ENCODE data around the gene INPP5J. TPM values are rescaled to one million over a fixed set of nuclear protein-coding genes. Genes with fewer than 3 reads are reported as not detected.
A peak's percentile ranks its signal among the peaks of the same experiment; 100 is the strongest.

The INPP5J gene
- total and polyA plus RNA-seq, 9 donors, result 0.63 to 3.1 (median 1.1) TPM

- no peaks in the 10 kb centered on the region for H3K9me3 ChIP-seq
- TF ChIP-seq EP300 (IDR thresholded peaks at IDR 0.05), result no peak
- TF ChIP-seq, protein P1, sequence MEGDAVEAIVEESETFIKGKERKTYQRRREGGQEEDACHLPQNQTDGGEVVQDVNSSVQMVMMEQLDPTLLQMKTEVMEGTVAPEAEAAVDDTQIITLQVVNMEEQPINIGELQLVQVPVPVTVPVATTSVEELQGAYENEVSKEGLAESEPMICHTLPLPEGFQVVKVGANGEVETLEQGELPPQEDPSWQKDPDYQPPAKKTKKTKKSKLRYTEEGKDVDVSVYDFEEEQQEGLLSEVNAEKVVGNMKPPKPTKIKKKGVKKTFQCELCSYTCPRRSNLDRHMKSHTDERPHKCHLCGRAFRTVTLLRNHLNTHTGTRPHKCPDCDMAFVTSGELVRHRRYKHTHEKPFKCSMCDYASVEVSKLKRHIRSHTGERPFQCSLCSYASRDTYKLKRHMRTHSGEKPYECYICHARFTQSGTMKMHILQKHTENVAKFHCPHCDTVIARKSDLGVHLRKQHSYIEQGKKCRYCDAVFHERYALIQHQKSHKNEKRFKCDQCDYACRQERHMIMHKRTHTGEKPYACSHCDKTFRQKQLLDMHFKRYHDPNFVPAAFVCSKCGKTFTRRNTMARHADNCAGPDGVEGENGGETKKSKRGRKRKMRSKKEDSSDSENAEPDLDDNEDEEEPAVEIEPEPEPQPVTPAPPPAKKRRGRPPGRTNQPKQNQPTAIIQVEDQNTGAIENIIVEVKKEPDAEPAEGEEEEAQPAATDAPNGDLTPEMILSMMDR (IDR thresholded peaks at IDR 0.05), result no peak
- TF ChIP-seq POLR2A (IDR thresholded peaks at IDR 0.05), result no peak
- intact Hi-C loops (cut with DNase I), result no loop called here
- H3K4me3 ChIP-seq, result no peak overlapping the region
- no peak overlapping the region for H3K27ac ChIP-seq
- WGBS, 3 donors, result 61 to 70% (median 64%) methylated on average over 10 of the region's 10 CpGs
- DNase-seq, result no peak
- H3K4me1 ChIP-seq (ENCODE audit: insufficient read depth), result no peaks in the 10 kb centered on the region
- H3K36me3 ChIP-seq, result no peaks in the 10 kb centered on the region
- no peaks in the 10 kb centered on the region for H3K27me3 ChIP-seq
Observed at GRCh38 chr22:31138126-31138525, 15.4 kb downstream of the INPP5J start.

DNA sequence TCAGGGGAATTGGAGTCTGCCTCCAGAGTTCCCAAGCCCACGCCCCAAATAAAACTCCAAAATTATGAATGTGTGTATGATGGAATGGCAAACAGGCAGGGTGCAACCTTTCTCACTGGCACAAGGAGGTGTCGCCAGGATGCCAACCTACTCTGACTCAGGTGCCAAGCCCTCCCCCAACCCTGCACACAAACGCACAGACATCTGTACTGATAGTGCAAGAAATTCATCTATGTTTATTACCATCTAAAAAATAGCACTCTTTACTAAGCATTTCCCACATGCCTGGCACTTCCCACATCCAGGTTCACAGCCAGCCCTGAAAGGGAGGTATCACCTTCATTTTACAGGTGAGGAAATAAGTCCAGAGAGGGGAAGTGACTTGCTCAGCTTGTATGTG is 16.3 kb downstream of the INPP5J start:
- DNase-seq, result no peak
- H3K27me3 ChIP-seq, result no peaks in the 10 kb centered on the region
- H3K4me1 ChIP-seq (ENCODE audit: insufficient read depth), result no peaks in the 10 kb centered on the region
- TF ChIP-seq POLR2A (IDR thresholded peaks at IDR 0.05), result no peak
- no peak overlapping the region for H3K4me3 ChIP-seq
- intact Hi-C loops (cut with DNase I), result no loop called here
- 69 to 71% (median 71%) methylated on average over 3 of the region's 3 CpGs for WGBS, 3 donors
- H3K36me3 ChIP-seq, result no peaks in the 10 kb centered on the region
- no peaks in the 10 kb centered on the region for H3K9me3 ChIP-seq
- no peak overlapping the region for H3K27ac ChIP-seq

GRCh38 chr22:31139866-31140716 is 17.3 kb downstream of the INPP5J start, which contains the start of gene PLA2G3:
Gene PLA2G3 (minus strand): TSS chr22:31140508. CDS start chr22:31140354, 154 bp downstream.
- Histone ChIP-seq H3K36me3 (no peaks in the 10 kb centered on the region), H3K27ac (no peak within 1 kb of the TSS), H3K4me3 (no peak within 1 kb of the TSS), H3K27me3 (no peaks in the 10 kb centered on the region), H3K9me3 (no peaks in the 10 kb centered on the region), H3K4me1 (ENCODE audit: insufficient read depth) (no peaks in the 10 kb centered on the region)
- peak in 1 of 5 donors; percentile 17 for DNase-seq
- 13 to 22% (median 15%) methylated on average over 24 of the region's 24 CpGs for WGBS, 3 donors
- intact Hi-C loops (cut with DNase I), result loop anchor here in 2 of 4 donors (5.0 to 10.0 kb wide), 3 partner anchors 45 to 505 kb away; partner anchors contain the start of gene SLC35E4 (in 1 of the 2)
- no peak for TF ChIP-seq EP300 (IDR thresholded peaks at IDR 0.05)
- TF ChIP-seq, protein P1 (IDR thresholded peaks at IDR 0.05), result no peak
- no peak for TF ChIP-seq POLR2A (IDR thresholded peaks at IDR 0.05)

DNA sequence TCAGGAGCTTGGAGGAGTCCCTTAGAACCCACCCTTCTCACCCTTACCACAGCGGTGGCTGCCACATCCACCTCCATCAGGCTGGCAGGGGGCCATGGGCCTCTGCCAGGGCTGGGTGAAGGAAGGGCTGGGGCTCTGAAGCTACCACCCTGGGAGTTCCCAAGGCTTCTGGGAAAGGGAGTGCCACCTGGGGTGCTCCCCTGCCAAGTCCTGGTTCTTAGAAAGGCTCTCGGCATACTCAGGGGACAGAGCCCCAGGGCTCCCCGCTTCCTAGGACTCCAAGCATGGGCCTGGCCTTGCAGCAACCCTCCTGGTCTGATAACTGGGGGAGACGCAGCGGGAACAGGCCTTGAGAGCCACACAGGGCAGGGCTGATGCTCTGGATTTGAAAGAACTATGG is 18.0 kb downstream of the INPP5J start:
- WGBS, 3 donors, result 69 to 77% (median 70%) methylated on average over 5 of the region's 5 CpGs
- Histone ChIP-seq H3K27ac (no peak overlapping the region), H3K9me3 (no peaks in the 10 kb centered on the region), H3K4me3 (no peak overlapping the region), H3K4me1 (ENCODE audit: insufficient read depth) (no peaks in the 10 kb centered on the region), H3K27me3 (no peaks in the 10 kb centered on the region), H3K36me3 (no peaks in the 10 kb centered on the region)
- TF ChIP-seq POLR2A (IDR thresholded peaks at IDR 0.05), result no peak
- TF ChIP-seq EP300 (IDR thresholded peaks at IDR 0.05), result no peak
- TF ChIP-seq, protein P1 (IDR thresholded peaks at IDR 0.05), result no peak
- intact Hi-C loops (cut with DNase I), result loop anchor here in 2 of 4 donors (5.0 to 10.0 kb wide), 3 partner anchors 46 to 506 kb away; partner anchors contain the start of gene SLC35E4 (in 1 of the 2)
- peak in 1 of 5 donors; percentile 6 for DNase-seq

- H3K4me3 ChIP-seq, result no peak overlapping the region
- no peaks in the 10 kb centered on the region for H3K4me1 ChIP-seq (ENCODE audit: insufficient read depth)
- no peak for TF ChIP-seq EP300 (IDR thresholded peaks at IDR 0.05)
- no peak for TF ChIP-seq POLR2A (IDR thresholded peaks at IDR 0.05)
- TF ChIP-seq, protein P1 (IDR thresholded peaks at IDR 0.05), result no peak
- DNase-seq, result peak in 1 of 5 donors; percentile 3
- H3K27ac ChIP-seq, result no peak overlapping the region
- intact Hi-C loops (cut with DNase I), result loop anchor here in 2 of 4 donors (5.0 to 10.0 kb wide), 3 partner anchors 47 to 507 kb away; partner anchors contain the start of gene SLC35E4 (in 1 of the 2)
- 75 to 80% (median 80%) methylated on average over 2 of the region's 2 CpGs for WGBS, 3 donors
- no peaks in the 10 kb centered on the region for H3K36me3 ChIP-seq
- H3K27me3 ChIP-seq, result no peaks in the 10 kb centered on the region
- no peaks in the 10 kb centered on the region for H3K9me3 ChIP-seq
Observed at GRCh38 chr22:31141551-31141950, 18.8 kb downstream of the INPP5J start.

All from ovary (tissue), 9 donors.